ENCODE measurements around the gene SMYD2. TPM values are rescaled to one million over a fixed set of nuclear protein-coding genes. Genes with fewer than 3 reads are reported as not detected.

SMYD2 gene
- total RNA-seq, 2 experiments from 2014 or later: 31.1 to 32.8 TPM

GRCh38 chr1:214290424-214291037, 9.6 kb downstream of the SMYD2 start:
- peaks cover 31% of the 10 kb centered on the region for H3K4me1 Mint-ChIP-seq (ENCODE audit: low read depth)
- no peaks in the 10 kb centered on the region for H3K27me3 Mint-ChIP-seq
- H3K9me3 Mint-ChIP-seq: no peaks in the 10 kb centered on the region
- DNase-seq: no peak
- ChIA-PET POLR2A (no interaction called here), CTCF (interaction anchor here (1.0 to 1.9 kb wide), 4 partner anchors 12 to 246 kb away, joined by 3 to 4 read pairs (median 3); no protein-coding TSS in a partner anchor)
- intact Hi-C loops (cut with micrococcal nuclease): loop anchor here (1.0 kb wide), 1 partner anchor 10 kb away; no protein-coding TSS in a partner anchor
- H3K4me3 Mint-ChIP-seq: no peak overlapping the region
- H3K27ac Mint-ChIP-seq: no peak overlapping the region
- H3K36me3 Mint-ChIP-seq: peaks cover 12% of the 10 kb centered on the region

- H3K4me3 Mint-ChIP-seq: no peak overlapping the region
- H3K4me1 Mint-ChIP-seq (ENCODE audit: low read depth): peaks cover 39% of the 10 kb centered on the region
- H3K27me3 Mint-ChIP-seq: no peaks in the 10 kb centered on the region
These were observed 11.4 kb downstream of the SMYD2 start for GRCh38 chr1:214292322-214292721.

GRCh38 chr1:214295934-214296333, 15.0 kb downstream of the SMYD2 start:
- DNase-seq: no peak
- Mint-ChIP-seq H3K4me1 (ENCODE audit: low read depth) (peaks cover 19% of the 10 kb centered on the region), H3K9me3 (no peaks in the 10 kb centered on the region), H3K4me3 (no peak overlapping the region), H3K27ac (no peak overlapping the region), H3K27me3 (no peaks in the 10 kb centered on the region), H3K36me3 (no peaks in the 10 kb centered on the region)
- POLR2A ChIA-PET: no interaction called here
- intact Hi-C loops (cut with micrococcal nuclease): no loop called here
- CTCF ChIA-PET: interaction anchor here (0.8 to 1.3 kb wide), 2 partner anchors 10 to 35 kb away, joined by 3 read pairs; no protein-coding TSS in a partner anchor

More at GRCh38 chr1:214292322-214292721, 11.4 kb downstream of the SMYD2 start:
- ChIA-PET CTCF (interaction anchor here (1.6 kb wide), 1 partner anchor 31 kb away, joined by 8 read pairs; no protein-coding TSS in a partner anchor), POLR2A (no interaction called here)
- Mint-ChIP-seq H3K36me3 (peaks cover 12% of the 10 kb centered on the region), H3K27ac (no peak overlapping the region), H3K9me3 (no peaks in the 10 kb centered on the region)
- intact Hi-C loops (cut with micrococcal nuclease): no loop called here
- DNase-seq: no peak

- DNase-seq: no peak
- ChIA-PET POLR2A (no interaction called here), CTCF (interaction anchor here (1.1 to 1.3 kb wide), 2 partner anchors 12 to 36 kb away, joined by 3 to 4 read pairs; no protein-coding TSS in a partner anchor)
- H3K27me3 Mint-ChIP-seq: no peaks in the 10 kb centered on the region
- no peaks in the 10 kb centered on the region for H3K9me3 Mint-ChIP-seq
- no peak overlapping the region for H3K4me3 Mint-ChIP-seq
- intact Hi-C loops (cut with micrococcal nuclease): no loop called here
- H3K4me1 Mint-ChIP-seq (ENCODE audit: low read depth): peaks cover 21% of the 10 kb centered on the region
- H3K27ac Mint-ChIP-seq: no peak overlapping the region
- no peaks in the 10 kb centered on the region for H3K36me3 Mint-ChIP-seq
These were observed 16.1 kb downstream of the SMYD2 start for GRCh38 chr1:214296860-214297745.

- POLR2A ChIA-PET: no interaction called here
- Mint-ChIP-seq H3K4me1 (ENCODE audit: low read depth) (peaks cover 25% of the 10 kb centered on the region), H3K9me3 (no peaks in the 10 kb centered on the region), H3K36me3 (no peaks in the 10 kb centered on the region), H3K27ac (no peak overlapping the region), H3K4me3 (no peak overlapping the region), H3K27me3 (no peaks in the 10 kb centered on the region)
- intact Hi-C loops (cut with micrococcal nuclease): no loop called here
- CTCF ChIA-PET: interaction anchor here (1.0 to 2.0 kb wide), 6 partner anchors 11 to 40 kb away, joined by 3 to 6 read pairs (median 3); no protein-coding TSS in a partner anchor
- no peak for DNase-seq
These were observed 19.3 kb downstream of the SMYD2 start for GRCh38 chr1:214300149-214300780.

GRCh38 chr1:214301526-214301925, 20.6 kb downstream of the SMYD2 start:
- CTCF ChIA-PET: interaction anchor here (1.1 to 2.0 kb wide), 3 partner anchors 11 to 41 kb away, joined by 3 to 5 read pairs (median 3); no protein-coding TSS in a partner anchor
- H3K27ac Mint-ChIP-seq: no peak overlapping the region
- no peaks in the 10 kb centered on the region for H3K36me3 Mint-ChIP-seq
- H3K4me3 Mint-ChIP-seq: no peak overlapping the region
- H3K27me3 Mint-ChIP-seq: no peaks in the 10 kb centered on the region
- H3K4me1 Mint-ChIP-seq (ENCODE audit: low read depth): peaks cover 15% of the 10 kb centered on the region
- POLR2A ChIA-PET: interaction anchor here (1.4 kb wide), 1 partner anchor 15 kb away, joined by 5 read pairs; no protein-coding TSS in a partner anchor
- no peak for DNase-seq
- no peaks in the 10 kb centered on the region for H3K9me3 Mint-ChIP-seq
- intact Hi-C loops (cut with micrococcal nuclease): no loop called here

GRCh38 chr1:214303141-214303930, 22.4 kb downstream of the SMYD2 start:
- POLR2A ChIA-PET: interaction anchor here (1.4 kb wide), 1 partner anchor 13 kb away, joined by 5 read pairs; no protein-coding TSS in a partner anchor
- Mint-ChIP-seq H3K27ac (no peak overlapping the region), H3K27me3 (no peaks in the 10 kb centered on the region), H3K4me1 (ENCODE audit: low read depth) (peaks cover 14% of the 10 kb centered on the region), H3K9me3 (no peaks in the 10 kb centered on the region), H3K36me3 (no peaks in the 10 kb centered on the region), H3K4me3 (no peak overlapping the region)
- intact Hi-C loops (cut with micrococcal nuclease): no loop called here
- DNase-seq: no peak
- CTCF ChIA-PET: interaction anchor here (0.8 to 3.1 kb wide), 5 partner anchors 13 to 291 kb away, joined by 3 to 18 read pairs (median 5); no protein-coding TSS in a partner anchor

GRCh38 chr1:214305164-214305751, 24.3 kb downstream of the SMYD2 start:
- Mint-ChIP-seq H3K4me3 (no peak overlapping the region), H3K9me3 (no peaks in the 10 kb centered on the region), H3K4me1 (ENCODE audit: low read depth) (peaks cover 30% of the 10 kb centered on the region), H3K27me3 (no peaks in the 10 kb centered on the region), H3K36me3 (no peaks in the 10 kb centered on the region), H3K27ac (no peak overlapping the region)
- no peak for DNase-seq
- ChIA-PET CTCF (interaction anchor here (1.9 to 3.1 kb wide), 3 partner anchors 27 to 44 kb away, joined by 7 to 18 read pairs (median 12); no protein-coding TSS in a partner anchor), POLR2A (no interaction called here)
- intact Hi-C loops (cut with micrococcal nuclease): no loop called here

- peaks cover 36% of the 10 kb centered on the region for H3K4me1 Mint-ChIP-seq (ENCODE audit: low read depth)
- H3K27ac Mint-ChIP-seq: no peak overlapping the region
- POLR2A ChIA-PET: interaction anchor here (0.5 kb wide), 1 partner anchor 10 kb away, joined by 3 read pairs; no protein-coding TSS in a partner anchor
- CTCF ChIA-PET: interaction anchor here (1.1 to 1.9 kb wide), 4 partner anchors 22 to 45 kb away, joined by 3 to 7 read pairs (median 6); no protein-coding TSS in a partner anchor
- DNase-seq: no peak
- no peaks in the 10 kb centered on the region for H3K9me3 Mint-ChIP-seq
- intact Hi-C loops (cut with micrococcal nuclease): no loop called here
- H3K36me3 Mint-ChIP-seq: no peaks in the 10 kb centered on the region
- no peaks in the 10 kb centered on the region for H3K27me3 Mint-ChIP-seq
- no peak overlapping the region for H3K4me3 Mint-ChIP-seq
These were observed 25.3 kb downstream of the SMYD2 start for GRCh38 chr1:214306269-214306668.

- intact Hi-C loops (cut with micrococcal nuclease): loop anchor here (1.0 kb wide), 1 partner anchor 29 kb away; the partner anchor contains the start of gene SMYD2
- Mint-ChIP-seq H3K36me3 (no peaks in the 10 kb centered on the region), H3K4me3 (no peak overlapping the region), H3K9me3 (no peaks in the 10 kb centered on the region), H3K4me1 (ENCODE audit: low read depth) (peaks cover 26% of the 10 kb centered on the region), H3K27ac (no peak overlapping the region), H3K27me3 (no peaks in the 10 kb centered on the region)
- ChIA-PET CTCF (no interaction called here), POLR2A (no interaction called here)
- peak; percentile 20 for DNase-seq
These were observed 29.1 kb downstream of the SMYD2 start for GRCh38 chr1:214310010-214310409.

Measured in activated CD4-positive, alpha-beta memory T cell treated with anti-CD3 and anti-CD28 coated beads for 36 hours (primary cell).